Mesenchymal stem cell (in vitro differentiated cells and primary cell): ENCODE data around the gene KIF25.

Experiments used
- DNase-seq: peaks from one replicate; pipeline ENCODE4 v3.0.0-alpha.2; 2013
- H2AFZ ChIP-seq: one replicate; pipeline ENCODE4 v1.6.1; 2013; ENCODE audit warnings: low read depth, mild to moderate bottlenecking, control low read depth, inconsistent platforms, low read length, moderate library complexity
- H2AK5ac ChIP-seq: 2 replicates; pipeline ENCODE4 v1.6.1; 2013; ENCODE audit warnings: low read length, moderate library complexity, mild to moderate bottlenecking, inconsistent platforms; ENCODE audit not compliant: severe bottlenecking
- H2BK120ac ChIP-seq: one replicate; pipeline ENCODE4 v1.6.1; 2013; ENCODE audit warnings: low read depth, mild to moderate bottlenecking, inconsistent platforms, low read length, moderate library complexity
- H2BK12ac ChIP-seq, 2 experiments: one replicate each; pipeline ENCODE4 v1.6.1; 2013; ENCODE audit warnings: inconsistent platforms in 2 of 2, low read length in 2 of 2, mild to moderate bottlenecking in 2 of 2, moderate library complexity in 2 of 2, control low read depth in 1 of 2
- H2BK15ac ChIP-seq: one replicate; pipeline ENCODE4 v1.6.1; 2013; ENCODE audit warnings: mild to moderate bottlenecking, low read depth, inconsistent platforms; ENCODE audit not compliant: poor library complexity, severe bottlenecking
- H2BK5ac ChIP-seq: 2 replicates; pipeline ENCODE4 v1.6.1; 2013; ENCODE audit warnings: low read depth, mild to moderate bottlenecking, low read length, control low read depth, inconsistent platforms; ENCODE audit not compliant: poor library complexity, severe bottlenecking
- H3K14ac ChIP-seq, 2 experiments: one replicate each; pipeline ENCODE4 v1.6.1; 2013; ENCODE audit warnings: inconsistent platforms in 2 of 2, low read length in 2 of 2, control low read depth in 1 of 2, mild to moderate bottlenecking in 1 of 2, moderate library complexity in 1 of 2
- H3K18ac ChIP-seq, 2 experiments: one replicate each; pipeline ENCODE4 v1.6.1; 2013; ENCODE audit warnings: inconsistent platforms in 2 of 2, low read length in 2 of 2, control low read depth in 1 of 2, low read depth in 1 of 2, mild to moderate bottlenecking in 1 of 2
- H3K23ac ChIP-seq, 2 experiments: one replicate each; pipeline ENCODE4 v1.6.1; 2013; ENCODE audit warnings: inconsistent platforms in 2 of 2, low read length in 2 of 2, mild to moderate bottlenecking in 2 of 2, moderate library complexity in 2 of 2, control low read depth in 1 of 2
- H3K27ac ChIP-seq: 2 replicates; pipeline ENCODE4 v1.5.1; 2013; ENCODE audit warnings: mild to moderate bottlenecking, moderate library complexity, low read length, control low read depth, inconsistent platforms; ENCODE audit not compliant: poor library complexity, severe bottlenecking
- H3K27me3 ChIP-seq, 2 experiments: 2 replicates each; pipeline versions ENCODE4 v1.6.1 to v1.7.0; 2013; ENCODE audit warnings: low read length in 2 of 2, mild to moderate bottlenecking in 2 of 2, moderate library complexity in 2 of 2, control low read depth in 1 of 2, inconsistent platforms in 1 of 2; ENCODE audit not compliant: control insufficient read depth in 1 of 2, insufficient read depth in 1 of 2
- H3K36me3 ChIP-seq, 2 experiments: 2 replicates each; pipeline versions ENCODE4 v1.6.1 to v1.7.0; 2013; ENCODE audit warnings: low read length in 2 of 2, control low read depth in 1 of 2, inconsistent platforms in 1 of 2, low read depth in 1 of 2, mild to moderate bottlenecking in 1 of 2; ENCODE audit not compliant: insufficient read depth in 2 of 2, control insufficient read depth in 1 of 2
- H3K4ac ChIP-seq, 2 experiments: one replicate each; pipeline ENCODE4 v1.6.1; 2013; ENCODE audit warnings: inconsistent platforms in 2 of 2, low read length in 2 of 2, mild to moderate bottlenecking in 2 of 2, moderate library complexity in 2 of 2, control low read depth in 1 of 2, low read depth in 1 of 2
- H3K4me1 ChIP-seq: 2 replicates; pipeline ENCODE4 v1.6.1; 2013; ENCODE audit warnings: low read depth, low read length, control low read depth; ENCODE audit not compliant: control insufficient read depth, insufficient read depth
- H3K4me2 ChIP-seq: 2 replicates; pipeline ENCODE4 v1.6.1; 2013; ENCODE audit warnings: low read length, mild to moderate bottlenecking, inconsistent platforms; ENCODE audit not compliant: poor library complexity, severe bottlenecking
- H3K4me3 ChIP-seq, 2 experiments: 2 replicates each; pipeline versions ENCODE4 v1.5.1 to v1.7.0; 2013; ENCODE audit warnings: low read length in 2 of 2, mild to moderate bottlenecking in 2 of 2, control low read depth in 1 of 2, low read depth in 1 of 2; ENCODE audit not compliant: insufficient read depth in 1 of 2
- H3K79me1 ChIP-seq: replicated peaks from 2 replicates; pipeline ENCODE4 v1.6.1; 2013; ENCODE audit warnings: mild to moderate bottlenecking, control low read depth, low read length, inconsistent platforms; ENCODE audit not compliant: poor library complexity, severe bottlenecking
- H3K9ac ChIP-seq: 2 replicates; pipeline ENCODE4 v1.7.0; 2013; ENCODE audit warnings: mild to moderate bottlenecking, low read length, moderate library complexity
- H3K9me3 ChIP-seq: 2 replicates; pipeline ENCODE4 v1.7.0; 2013; ENCODE audit warnings: mild to moderate bottlenecking, low read length; ENCODE audit not compliant: control insufficient read depth
- H4K8ac ChIP-seq: one replicate; pipeline ENCODE4 v1.6.1; 2013; ENCODE audit warnings: inconsistent platforms, mild to moderate bottlenecking, low read length, moderate library complexity
- H4K91ac ChIP-seq: one replicate; pipeline ENCODE4 v1.6.1; 2013; ENCODE audit warnings: mild to moderate bottlenecking, low read length, inconsistent platforms
- WGBS: methylation state at CpG from one replicate; pipeline ENCODE4 v1.1.7; 2013; ENCODE audit warnings: mixed read lengths; 5-methylcytosine and 5-hydroxymethylcytosine counted together

The KIF25 gene

GRCh38 chr6:167968091-167968490, 29.4 kb upstream of the KIF25 start:
- DNase-seq: no peak
- Histone ChIP-seq H3K23ac (no peak overlapping the region), H3K14ac (no peak overlapping the region), H3K79me1 (peaks cover 5% of the 10 kb centered on the region), H3K36me3 (peaks cover 28 to 58% of the 10 kb centered on the region in 2 experiments), H3K9ac (no peak overlapping the region), H4K8ac (no peak overlapping the region), H3K18ac (no peak overlapping the region), H2BK12ac (no peak overlapping the region), H2BK15ac (no peak overlapping the region), H3K4me1 (peaks cover 5% of the 10 kb centered on the region), H3K4ac (no peak overlapping the region), H2BK5ac (no peak overlapping the region), H3K9me3 (no peaks in the 10 kb centered on the region), H3K4me3 (no peak overlapping the region), H3K4me2 (no peak overlapping the region), H4K91ac (no peak overlapping the region), H3K27ac (no peak overlapping the region), H2AFZ (no peak overlapping the region), H2BK120ac (no peak overlapping the region), H3K27me3 (no peaks in the 10 kb centered on the region), H2AK5ac (no peak overlapping the region)
- WGBS: 74% methylated on average over 6 of the region's 6 CpGs

DNA sequence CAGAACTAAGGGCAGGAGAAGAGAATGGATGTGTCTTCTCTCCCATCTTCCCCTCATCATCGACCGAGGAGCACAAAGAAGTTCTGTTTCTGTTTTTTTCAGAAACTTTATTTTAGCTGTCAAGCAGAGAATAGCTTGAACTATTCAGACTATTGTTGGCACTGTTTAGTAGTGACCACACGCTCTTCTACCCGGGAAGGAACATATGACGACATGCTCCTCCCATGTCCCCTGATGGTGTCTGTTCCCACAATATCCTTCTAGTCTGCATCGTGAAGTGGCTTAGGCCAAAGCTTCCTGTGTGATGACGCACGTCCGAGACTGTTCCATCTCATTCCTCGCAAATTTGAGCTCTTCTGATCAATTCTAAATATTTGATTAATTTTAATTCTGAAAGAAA, 27.2 kb upstream of the KIF25 start:
- Histone ChIP-seq H3K79me1 (peaks cover 5% of the 10 kb centered on the region), H3K23ac (no peak overlapping the region), H3K18ac (no peak overlapping the region), H2AK5ac (no peak overlapping the region), H2AFZ (no peak overlapping the region), H3K4me1 (peaks cover 6% of the 10 kb centered on the region), H3K9me3 (no peaks in the 10 kb centered on the region), H3K14ac (no peak overlapping the region), H3K27ac (no peak overlapping the region), H3K27me3 (no peaks in the 10 kb centered on the region), H3K4me2 (no peak overlapping the region), H3K36me3 (peaks cover 26 to 44% of the 10 kb centered on the region in 2 experiments), H2BK15ac (no peak overlapping the region), H3K9ac (no peak overlapping the region), H4K8ac (no peak overlapping the region), H2BK5ac (no peak overlapping the region), H2BK12ac (no peak overlapping the region), H4K91ac (no peak overlapping the region), H3K4ac (no peak overlapping the region), H2BK120ac (no peak overlapping the region), H3K4me3 (no peak overlapping the region)
- 97% methylated on average over 7 of the region's 10 CpGs for WGBS
- DNase-seq: no peak

GRCh38 chr6:167972193-167972592, 25.3 kb upstream of the KIF25 start:
- Histone ChIP-seq H3K23ac (no peak overlapping the region), H2AFZ (no peak overlapping the region), H2BK5ac (no peak overlapping the region), H3K18ac (no peak overlapping the region), H4K8ac (no peak overlapping the region), H2BK120ac (no peak overlapping the region), H2BK12ac (no peak overlapping the region), H3K4me3 (no peak overlapping the region), H3K4me2 (no peak overlapping the region), H3K27me3 (no peaks in the 10 kb centered on the region), H3K27ac (no peak overlapping the region), H3K79me1 (peaks cover 3% of the 10 kb centered on the region), H3K14ac (no peak overlapping the region), H4K91ac (no peak overlapping the region), H3K4me1 (peaks cover 7% of the 10 kb centered on the region), H2AK5ac (no peak overlapping the region), H2BK15ac (no peak overlapping the region), H3K36me3 (peaks cover 20 to 27% of the 10 kb centered on the region in 2 experiments), H3K9me3 (no peaks in the 10 kb centered on the region), H3K9ac (no peak overlapping the region), H3K4ac (no peak overlapping the region)
- WGBS: 98% methylated on average over 10 of the region's 10 CpGs
- no peak for DNase-seq

DNA sequence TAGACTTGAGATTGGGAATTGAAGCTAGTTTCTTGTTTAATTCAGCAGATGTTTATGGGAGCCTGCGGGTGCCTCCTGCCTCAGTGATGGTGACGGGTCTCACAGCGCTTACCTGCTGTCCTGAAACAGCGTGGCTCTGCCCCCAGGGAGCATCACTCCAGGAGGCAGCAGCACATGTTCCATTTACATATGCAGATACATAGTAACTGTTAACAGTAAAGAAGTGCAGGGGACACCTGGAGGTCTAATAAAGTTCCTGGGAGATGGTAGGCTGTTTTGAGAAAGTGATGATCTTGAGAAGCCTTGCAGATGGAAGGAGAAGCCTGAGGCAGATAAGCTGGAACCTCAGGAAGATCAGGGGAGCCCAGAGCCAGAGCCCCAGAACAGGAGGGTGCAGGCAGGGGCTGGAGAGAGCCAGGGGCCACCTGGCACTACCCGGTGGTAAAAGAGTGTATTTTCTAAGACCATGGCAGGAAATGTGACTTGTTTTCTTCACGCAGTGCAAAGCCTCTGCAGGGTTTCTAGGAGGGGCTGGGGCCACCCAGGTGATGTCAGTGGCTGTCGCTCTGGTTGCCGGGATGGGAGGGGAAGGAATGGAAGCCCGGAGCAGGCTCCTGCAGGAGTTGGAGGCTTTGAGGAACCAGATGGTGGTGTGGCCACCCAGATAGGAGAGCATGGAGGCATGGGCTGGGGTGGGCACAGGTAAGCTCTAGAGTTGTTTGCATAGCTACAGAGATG, 24.2 kb upstream of the KIF25 start:
- H3K9me3 ChIP-seq: no peaks in the 10 kb centered on the region
- DNase-seq: no peak
- no peak overlapping the region for H4K91ac ChIP-seq
- H3K14ac ChIP-seq: no peak overlapping the region
- H2AK5ac ChIP-seq: no peak overlapping the region
- H3K4ac ChIP-seq: no peak overlapping the region
- H4K8ac ChIP-seq: no peak overlapping the region
- peaks cover 10% of the 10 kb centered on the region for H3K4me1 ChIP-seq
- no peaks in the 10 kb centered on the region for H3K27me3 ChIP-seq
- H2BK120ac ChIP-seq: no peak overlapping the region
- H3K36me3 ChIP-seq: peaks cover 19 to 20% of the 10 kb centered on the region in 2 experiments
- H2BK5ac ChIP-seq: no peak overlapping the region
- no peak overlapping the region for H3K4me3 ChIP-seq
- H2BK12ac ChIP-seq: no peak overlapping the region
- H3K4me2 ChIP-seq: no peak overlapping the region
- no peak overlapping the region for H3K27ac ChIP-seq
- H2AFZ ChIP-seq: no peak overlapping the region
- H3K18ac ChIP-seq: no peak overlapping the region
- 78% methylated on average over 8 of the region's 9 CpGs for WGBS
- peaks cover 3% of the 10 kb centered on the region for H3K79me1 ChIP-seq
- no peak overlapping the region for H3K9ac ChIP-seq
- no peak overlapping the region for H3K23ac ChIP-seq
- no peak overlapping the region for H2BK15ac ChIP-seq
